Astrocyte (in vitro differentiated cells and primary cell): ENCODE measurements around the gene KCNIP2. TPM values are rescaled to one million over a fixed set of nuclear protein-coding genes. Genes with fewer than 3 reads are reported as not detected.

Experiments used
- DNase-seq: peaks from one replicate; pipeline ENCODE4 v3.0.0-alpha.2; 2010; ENCODE audit warnings: low read depth
- FAIRE-seq: peaks from 2 replicates; lab custom pipeline; 2011; peaks lifted over from hg19 to GRCh38; lab: Jason Lieb, UNC
- H2AFZ ChIP-seq: 2 replicates; pipeline ENCODE4 v1.6.0; 2012; ENCODE audit warnings: low read depth, low read length, inconsistent platforms
- H3K27ac ChIP-seq: 2 replicates; pipeline ENCODE4 v1.5.1; 2011; ENCODE audit warnings: low read depth, low read length, inconsistent platforms
- H3K27me3 ChIP-seq: 2 replicates; pipeline ENCODE4 v1.6.0; 2011; ENCODE audit warnings: low read length, inconsistent platforms; ENCODE audit not compliant: insufficient read depth
- H3K36me3 ChIP-seq: 2 replicates; pipeline ENCODE4 v1.5.1; 2011; ENCODE audit warnings: low read length, inconsistent platforms; ENCODE audit not compliant: insufficient read depth
- H3K4me1 ChIP-seq: 2 replicates; pipeline ENCODE4 v1.5.1; 2011; ENCODE audit warnings: low read length, inconsistent platforms; ENCODE audit not compliant: insufficient read depth
- H3K4me2 ChIP-seq: 2 replicates; pipeline ENCODE4 v1.6.0; 2012; ENCODE audit warnings: low read length, inconsistent platforms
- H3K4me3 ChIP-seq: 2 replicates; pipeline ENCODE4 v1.5.1; 2011; ENCODE audit warnings: low read depth, mild to moderate bottlenecking, low read length, inconsistent platforms; ENCODE audit not compliant: insufficient read depth
- H3K79me2 ChIP-seq: 2 replicates; pipeline ENCODE4 v1.6.0; 2012; ENCODE audit warnings: mild to moderate bottlenecking, low read length, inconsistent platforms; ENCODE audit not compliant: insufficient read depth
- H3K9ac ChIP-seq: 2 replicates; pipeline ENCODE4 v1.6.0; 2012; ENCODE audit warnings: mild to moderate bottlenecking, low read length, inconsistent platforms
- H3K9me3 ChIP-seq: 2 replicates; pipeline ENCODE4 v1.5.1; 2012; ENCODE audit warnings: low read depth, mild to moderate bottlenecking, low read length, inconsistent platforms; ENCODE audit not compliant: insufficient read depth
- H4K20me1 ChIP-seq: 2 replicates; pipeline ENCODE4 v1.6.0; 2012; ENCODE audit warnings: low read length, inconsistent platforms; ENCODE audit not compliant: insufficient read depth
- H3K27ac Mint-ChIP-seq: one replicate; pipeline ENCODE4 v1.8.0; 2021; ENCODE audit warnings: mild to moderate bottlenecking, mixed read lengths; ENCODE audit not compliant: unreplicated experiment
- H3K27me3 Mint-ChIP-seq: one replicate; pipeline ENCODE4 v1.8.0; 2021; ENCODE audit warnings: low read depth, mixed read lengths; ENCODE audit not compliant: unreplicated experiment
- H3K36me3 Mint-ChIP-seq: one replicate; pipeline ENCODE4 v1.8.0; 2021; ENCODE audit warnings: low read depth, mixed read lengths; ENCODE audit not compliant: unreplicated experiment
- H3K4me1 Mint-ChIP-seq: one replicate; pipeline ENCODE4 v1.8.0; 2021; ENCODE audit warnings: low read depth, mixed read lengths; ENCODE audit not compliant: unreplicated experiment
- H3K4me3 Mint-ChIP-seq: one replicate; pipeline ENCODE4 v1.8.0; 2021; ENCODE audit warnings: mild to moderate bottlenecking, moderate library complexity, mixed read lengths; ENCODE audit not compliant: unreplicated experiment
- H3K9me3 Mint-ChIP-seq: one replicate; pipeline ENCODE4 v1.8.0; 2021; ENCODE audit warnings: mild to moderate bottlenecking, mixed read lengths; ENCODE audit not compliant: unreplicated experiment
- CTCF ChIP-seq: IDR thresholded peaks from 2 replicates; pipeline ENCODE4 v1.5.1; 2011; ENCODE audit warnings: low read depth, mild to moderate bottlenecking, inconsistent platforms, low read length, moderate library complexity; ENCODE audit not compliant: insufficient read depth
- EZH2 ChIP-seq: IDR thresholded peaks from 2 replicates; pipeline ENCODE4 v1.6.1; 2012; ENCODE audit warnings: mild to moderate bottlenecking, low read length, inconsistent platforms; ENCODE audit not compliant: insufficient read depth
- total RNA-seq: library from RNA; stranded (reverse); gene quantifications from 2 replicates; pipeline ENCODE4 v1.2.1, GENCODE V29; 2021

Gene KCNIP2
- total RNA-seq, 1 donor from 2014 or later, result 2.5 TPM

GRCh38 chr10:101782811-101783735 is 60.5 kb downstream of the KCNIP2 start, which contains the start of gene NPM3:
Gene NPM3 (minus strand): TSS chr10:101783446. CDS start chr10:101783390, 56 bp downstream.
- Mint-ChIP-seq H3K4me3 (peak within 1 kb of the TSS; percentile 96), H3K4me1 (peaks cover 12% of the 10 kb centered on the region), H3K9me3 (no peaks in the 10 kb centered on the region), H3K27me3 (peaks cover 6% of the 10 kb centered on the region), H3K27ac (peak within 1 kb of the TSS; percentile 95), H3K36me3 (peaks cover 3% of the 10 kb centered on the region)
- peaks cover 33% of the 10 kb centered on the region for H3K4me1 ChIP-seq
- DNase-seq (peak; percentile 55), FAIRE-seq (no peak)
- peak within 1 kb of the TSS; percentile 55 for H2AFZ ChIP-seq
- peaks cover 12% of the 10 kb centered on the region for H3K27me3 ChIP-seq
- TF ChIP-seq EZH2, result no peak
- TF ChIP-seq CTCF, result no peak
- H3K9me3 ChIP-seq, result no peaks in the 10 kb centered on the region
- peak within 1 kb of the TSS; percentile 93 for H3K9ac ChIP-seq
- H3K4me3 ChIP-seq, result peak within 1 kb of the TSS; percentile 83
- peaks cover 68% of the 10 kb centered on the region for H4K20me1 ChIP-seq
- peak within 1 kb of the TSS; percentile 68 for H3K27ac ChIP-seq
- peak within 1 kb of the TSS; percentile 89 for H3K4me2 ChIP-seq
- H3K36me3 ChIP-seq, result peaks cover 29% of the 10 kb centered on the region
- H3K79me2 ChIP-seq, result peaks cover 22% of the 10 kb centered on the region

GRCh38 chr10:101781984-101782810 is 61.4 kb downstream of the KCNIP2 start:
- peak overlapping the region; percentile 95 for H3K27ac Mint-ChIP-seq
- H2AFZ ChIP-seq, result no peak overlapping the region
- H3K4me1 ChIP-seq, result peaks cover 33% of the 10 kb centered on the region
- DNase-seq (no peak), FAIRE-seq (no peak)
- no peaks in the 10 kb centered on the region for H3K9me3 ChIP-seq
- H3K27ac ChIP-seq, result peak overlapping the region; percentile 68
- no peaks in the 10 kb centered on the region for H3K9me3 Mint-ChIP-seq
- H3K4me3 ChIP-seq, result peak overlapping the region; percentile 83
- peaks cover 20% of the 10 kb centered on the region for H3K79me2 ChIP-seq
- H3K27me3 ChIP-seq, result peaks cover 21% of the 10 kb centered on the region
- peak overlapping the region; percentile 93 for H3K9ac ChIP-seq
- H4K20me1 ChIP-seq, result peaks cover 73% of the 10 kb centered on the region
- H3K27me3 Mint-ChIP-seq, result peaks cover 15% of the 10 kb centered on the region
- H3K36me3 Mint-ChIP-seq, result peaks cover 6% of the 10 kb centered on the region
- peak overlapping the region; percentile 96 for H3K4me3 Mint-ChIP-seq
- no peak for TF ChIP-seq CTCF
- no peak for TF ChIP-seq EZH2
- peaks cover 12% of the 10 kb centered on the region for H3K4me1 Mint-ChIP-seq
- peak overlapping the region; percentile 89 for H3K4me2 ChIP-seq
- peaks cover 25% of the 10 kb centered on the region for H3K36me3 ChIP-seq
